LNCaP clone FGC (cell line): ENCODE results near the gene MARVELD3.

Source experiments
- DNase-seq: peaks from one replicate; pipeline ENCODE4 v3.0.0-alpha.2; 2011; ENCODE audit warnings: low read depth
- H3K4me3 ChIP-seq: 2 replicates; pipeline ENCODE4 v1.5.1; 2011; ENCODE audit warnings: mild to moderate bottlenecking, low read depth, low read length, control low read depth
- TF ChIP-seq, protein P1 (sequence below): IDR thresholded peaks from 2 replicates; pipeline ENCODE4 v1.5.1; 2012; ENCODE audit warnings: mild to moderate bottlenecking; ENCODE audit not compliant: control insufficient read depth, insufficient read depth; ENCODE audit errors: extremely low read depth

The MARVELD3 gene

DNA sequence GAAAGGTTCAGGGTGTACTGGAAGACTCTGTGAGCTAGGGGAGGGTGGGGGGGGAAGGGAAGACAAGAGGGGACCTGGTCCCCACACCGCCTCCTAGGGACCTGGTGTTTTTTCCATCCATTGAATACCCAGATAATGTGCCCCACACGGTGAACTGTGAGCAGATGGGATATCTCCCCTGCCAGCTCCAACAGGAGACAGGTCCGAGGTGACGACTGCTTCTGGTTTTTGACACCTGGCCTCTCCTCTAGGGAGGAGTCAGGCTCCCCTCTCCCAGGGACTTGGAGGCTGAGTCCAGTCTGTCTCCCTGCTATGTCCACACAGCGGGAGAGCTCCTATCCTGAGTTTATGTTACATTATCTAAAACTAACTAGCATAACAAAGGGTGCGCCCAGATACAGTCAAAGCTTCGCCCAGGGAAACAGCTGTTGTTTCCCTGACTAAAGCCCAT is 1.8 kb downstream of the MARVELD3 start:
- TF ChIP-seq, protein P1, sequence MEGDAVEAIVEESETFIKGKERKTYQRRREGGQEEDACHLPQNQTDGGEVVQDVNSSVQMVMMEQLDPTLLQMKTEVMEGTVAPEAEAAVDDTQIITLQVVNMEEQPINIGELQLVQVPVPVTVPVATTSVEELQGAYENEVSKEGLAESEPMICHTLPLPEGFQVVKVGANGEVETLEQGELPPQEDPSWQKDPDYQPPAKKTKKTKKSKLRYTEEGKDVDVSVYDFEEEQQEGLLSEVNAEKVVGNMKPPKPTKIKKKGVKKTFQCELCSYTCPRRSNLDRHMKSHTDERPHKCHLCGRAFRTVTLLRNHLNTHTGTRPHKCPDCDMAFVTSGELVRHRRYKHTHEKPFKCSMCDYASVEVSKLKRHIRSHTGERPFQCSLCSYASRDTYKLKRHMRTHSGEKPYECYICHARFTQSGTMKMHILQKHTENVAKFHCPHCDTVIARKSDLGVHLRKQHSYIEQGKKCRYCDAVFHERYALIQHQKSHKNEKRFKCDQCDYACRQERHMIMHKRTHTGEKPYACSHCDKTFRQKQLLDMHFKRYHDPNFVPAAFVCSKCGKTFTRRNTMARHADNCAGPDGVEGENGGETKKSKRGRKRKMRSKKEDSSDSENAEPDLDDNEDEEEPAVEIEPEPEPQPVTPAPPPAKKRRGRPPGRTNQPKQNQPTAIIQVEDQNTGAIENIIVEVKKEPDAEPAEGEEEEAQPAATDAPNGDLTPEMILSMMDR = no peak
- no peak overlapping the region for H3K4me3 ChIP-seq
- no peak for DNase-seq

DNA sequence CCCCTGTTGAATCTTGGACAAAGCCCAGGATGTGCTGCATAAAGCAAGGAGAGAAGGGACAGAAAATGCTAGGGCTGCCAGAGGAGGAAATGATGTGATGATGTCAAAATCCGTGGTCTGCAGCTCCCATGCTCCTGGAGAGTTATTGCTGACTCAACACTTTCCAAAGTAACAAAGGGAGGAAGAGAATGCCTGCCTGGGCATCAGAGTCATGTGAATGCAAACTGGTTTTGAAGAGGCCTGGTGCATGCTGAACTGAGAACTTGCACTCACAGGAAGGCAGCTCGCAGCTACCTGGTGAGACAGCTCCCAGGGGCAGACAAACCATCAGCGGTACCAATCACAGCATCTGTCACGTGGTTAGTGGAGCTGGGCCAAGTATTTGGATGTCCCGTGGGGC is 2.8 kb downstream of the MARVELD3 start:
- no peak overlapping the region for H3K4me3 ChIP-seq
- DNase-seq = no peak
- TF ChIP-seq, protein P1 = no peak

DNA sequence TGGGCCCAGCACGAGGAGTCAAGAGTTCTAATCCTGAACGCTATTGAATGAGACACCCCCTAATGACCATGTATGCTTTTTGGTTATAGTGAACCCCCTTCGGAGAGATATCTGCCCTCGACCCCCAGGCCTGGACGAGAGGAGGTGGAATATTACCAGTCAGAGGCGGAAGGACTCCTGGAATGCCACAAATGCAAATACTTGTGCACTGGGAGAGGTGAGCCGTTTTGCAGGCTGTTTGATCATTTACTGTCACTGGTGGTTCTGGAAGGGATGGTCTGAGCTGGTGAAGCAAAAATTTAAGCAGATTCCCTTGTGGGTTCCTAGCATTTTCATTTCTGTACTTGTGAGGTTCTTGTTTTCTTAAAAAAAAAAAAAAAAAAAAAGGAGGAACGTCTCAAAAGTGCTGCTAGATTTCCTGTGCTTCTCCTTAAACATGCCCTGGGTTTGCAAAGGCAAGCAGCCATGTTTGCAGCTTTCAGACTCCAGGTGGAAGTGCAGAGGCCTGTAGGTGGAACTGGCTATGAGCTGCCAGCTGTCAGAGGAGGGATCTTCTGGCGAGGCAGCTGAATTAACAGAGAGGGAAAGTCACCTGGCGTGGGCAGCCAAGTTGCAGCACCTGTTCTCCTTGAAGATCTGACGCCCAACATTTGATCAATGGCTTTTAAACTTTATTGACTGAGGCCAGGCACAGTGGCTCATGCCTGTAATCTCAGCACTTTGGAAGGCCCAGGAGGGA is 3.5 kb downstream of the MARVELD3 start:
- DNase-seq = peak; percentile 80
- TF ChIP-seq, protein P1 = no peak
- H3K4me3 ChIP-seq = no peak overlapping the region

DNA sequence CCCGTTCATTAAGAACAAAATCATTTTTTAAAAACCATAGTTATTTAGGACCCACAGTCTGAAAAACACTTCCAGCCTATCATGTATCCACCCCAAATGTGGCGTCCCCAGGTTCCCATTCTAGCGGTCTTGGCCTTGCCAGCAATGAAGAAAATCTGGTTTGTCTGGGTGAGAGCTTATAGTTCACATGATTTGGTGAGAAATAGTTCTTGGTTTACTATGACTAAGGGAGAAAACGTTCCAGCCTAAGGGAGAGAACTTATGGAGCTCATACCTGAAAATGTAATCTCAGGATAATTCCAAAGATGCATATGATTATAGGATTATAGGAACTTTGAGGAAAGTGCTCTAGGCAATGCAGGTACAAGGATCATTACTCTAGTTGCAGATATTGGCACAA is 4.8 kb downstream of the MARVELD3 start:
- TF ChIP-seq, protein P1 = no peak
- DNase-seq = no peak
- no peak overlapping the region for H3K4me3 ChIP-seq

DNA sequence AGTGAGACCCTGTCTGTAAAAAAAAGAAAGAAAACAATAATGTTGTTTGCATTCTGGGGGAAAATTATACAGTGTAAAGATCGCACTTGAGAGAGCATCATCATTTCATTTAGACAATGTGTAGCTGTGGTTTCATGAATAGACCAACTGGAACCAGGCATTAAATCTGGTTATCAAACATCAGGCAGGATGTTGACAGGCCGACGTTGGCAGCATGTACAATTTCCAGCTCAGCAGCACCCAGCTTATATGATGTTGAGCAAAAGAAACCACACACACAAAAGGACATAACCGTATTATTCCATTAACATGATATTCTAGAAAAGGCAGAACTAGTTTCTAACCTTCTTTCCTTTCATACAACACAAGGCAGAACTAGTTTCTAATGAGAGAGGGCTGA is 5.8 kb downstream of the MARVELD3 start:
- TF ChIP-seq, protein P1 = no peak
- DNase-seq = no peak
- H3K4me3 ChIP-seq = no peak overlapping the region

DNA sequence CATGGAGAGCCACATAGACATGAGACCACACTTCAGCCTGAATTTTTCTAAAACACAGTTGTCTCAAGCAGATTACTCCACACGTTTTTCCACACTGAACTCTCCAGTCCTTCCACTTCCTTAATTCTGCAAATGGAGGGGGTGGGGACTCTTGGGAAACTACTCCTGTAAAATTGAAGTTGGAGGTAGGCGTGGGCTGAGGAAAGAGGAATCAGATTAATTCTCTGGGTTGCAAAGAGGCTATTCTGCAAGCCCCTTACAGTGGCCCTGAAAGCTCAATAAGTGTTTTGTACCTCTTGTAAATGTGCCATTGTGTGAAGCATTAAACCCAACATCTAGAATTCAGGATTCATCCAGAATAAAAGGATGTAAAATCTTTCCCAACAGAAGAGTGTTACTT is 9.6 kb downstream of the MARVELD3 start:
- DNase-seq = no peak
- H3K4me3 ChIP-seq = no peak overlapping the region
- TF ChIP-seq, protein P1 = no peak

DNA sequence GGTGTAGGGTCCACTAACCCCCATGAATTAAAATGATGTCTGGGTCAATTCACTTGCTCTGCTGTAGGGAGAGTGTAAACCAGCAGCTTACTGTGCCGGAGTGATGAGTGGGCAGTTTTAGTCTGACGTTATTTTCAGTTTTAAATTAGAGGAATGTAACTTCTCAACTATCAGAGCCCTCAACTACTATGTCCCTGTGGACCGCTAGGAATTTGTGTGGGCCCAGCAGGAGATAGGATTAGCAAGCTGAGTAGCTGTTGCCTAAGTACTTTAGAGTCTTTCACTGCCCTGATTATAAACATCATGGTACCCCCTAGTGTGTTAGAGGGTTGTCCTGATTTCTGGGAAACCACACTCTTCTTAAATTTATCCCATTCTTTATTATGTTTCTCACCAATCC is 11.4 kb downstream of the MARVELD3 start:
- no peak for DNase-seq
- TF ChIP-seq, protein P1 = no peak
- no peak overlapping the region for H3K4me3 ChIP-seq
